Measurements from ENCODE around the gene ITPK1. TPM values are rescaled to one million over a fixed set of nuclear protein-coding genes. Genes with fewer than 3 reads are reported as not detected.

ITPK1 gene
- total and polyA plus RNA-seq, 10 of the 15 experiments (the other 5 are each of a cell fraction or from before 2014, with no cell fraction given) = 1.3 to 73.2 (median 27.0) TPM

DNA sequence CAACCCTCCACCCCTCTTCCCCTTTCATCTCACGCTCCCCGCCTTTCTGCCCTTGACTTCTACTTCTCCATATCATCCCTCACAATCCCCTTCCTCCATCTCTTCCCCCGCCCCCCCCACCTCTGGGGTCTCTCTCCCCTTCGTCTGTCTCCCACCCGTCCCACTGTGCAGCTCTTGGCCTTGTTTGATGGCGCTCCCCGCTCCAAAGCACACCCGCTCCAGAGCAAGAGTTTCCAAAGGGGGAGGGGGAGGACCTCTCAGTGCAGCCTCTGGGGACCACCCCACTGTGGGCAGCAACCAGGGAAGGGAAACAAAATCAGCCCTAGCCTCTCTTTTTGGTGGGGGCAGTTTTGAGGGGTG lies 192.0 kb downstream of the ITPK1 start:
- in situ Hi-C loops (cut with MboI) = no loop called here
- Histone ChIP-seq H3K4me3 (no peak overlapping the region), H4K20me1 (ENCODE audit: control insufficient read depth, insufficient read depth) (no peaks in the 10 kb centered on the region), H3K9ac (ENCODE audit: control insufficient read depth, insufficient read depth, low read length) (no peak overlapping the region), H3K27ac (ENCODE audit: control insufficient read depth, insufficient read depth) (no peak overlapping the region), H3K79me2 (ENCODE audit: control insufficient read depth, insufficient read depth, low read length) (no peaks in the 10 kb centered on the region), H3K4me1 (ENCODE audit: control insufficient read depth, insufficient read depth, low read length) (no peaks in the 10 kb centered on the region; the same call in 1 of the 2 replicates), H3K36me3 (ENCODE audit: control insufficient read depth in 2 of 2, insufficient read depth in 2 of 2, low read length in 1 of 2) (no peaks in the 10 kb centered on the region), H3K27me3 (replicated peaks in 1 of 2; ENCODE audit: control insufficient read depth in 2 of 2, insufficient read depth in 2 of 2, low read length in 1 of 2) (no peaks in the 10 kb centered on the region), H3K9me3 (replicated peaks; ENCODE audit: control insufficient read depth, insufficient read depth, low read length) (no peaks in the 10 kb centered on the region), H2AFZ (ENCODE audit: control insufficient read depth, low read depth, low read length) (no peak overlapping the region), H3K4me2 (ENCODE audit: control insufficient read depth, insufficient read depth) (no peak overlapping the region)
- WGBS (ENCODE audit: insufficient coverage, insufficient replicate concordance, low lambda C conversion rate, missing lambda C conversion rate) = 56% methylated on average over 2 of the region's 8 CpGs
- TF ChIP-seq, protein P1, sequence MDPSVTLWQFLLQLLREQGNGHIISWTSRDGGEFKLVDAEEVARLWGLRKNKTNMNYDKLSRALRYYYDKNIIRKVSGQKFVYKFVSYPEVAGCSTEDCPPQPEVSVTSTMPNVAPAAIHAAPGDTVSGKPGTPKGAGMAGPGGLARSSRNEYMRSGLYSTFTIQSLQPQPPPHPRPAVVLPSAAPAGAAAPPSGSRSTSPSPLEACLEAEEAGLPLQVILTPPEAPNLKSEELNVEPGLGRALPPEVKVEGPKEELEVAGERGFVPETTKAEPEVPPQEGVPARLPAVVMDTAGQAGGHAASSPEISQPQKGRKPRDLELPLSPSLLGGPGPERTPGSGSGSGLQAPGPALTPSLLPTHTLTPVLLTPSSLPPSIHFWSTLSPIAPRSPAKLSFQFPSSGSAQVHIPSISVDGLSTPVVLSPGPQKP (IDR thresholded peaks at IDR 0.05; ENCODE audit: low read depth, low read length) = no peak
- TF ChIP-seq SREBF2 (IDR thresholded peaks at IDR 0.05; ENCODE audit: low read length) = no peak
- TF ChIP-seq, protein P2, sequence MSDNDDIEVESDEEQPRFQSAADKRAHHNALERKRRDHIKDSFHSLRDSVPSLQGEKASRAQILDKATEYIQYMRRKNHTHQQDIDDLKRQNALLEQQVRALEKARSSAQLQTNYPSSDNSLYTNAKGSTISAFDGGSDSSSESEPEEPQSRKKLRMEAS (IDR thresholded peaks at IDR 0.05; ENCODE audit: low read depth, low read length) = no peak
- TF ChIP-seq, protein P3, sequence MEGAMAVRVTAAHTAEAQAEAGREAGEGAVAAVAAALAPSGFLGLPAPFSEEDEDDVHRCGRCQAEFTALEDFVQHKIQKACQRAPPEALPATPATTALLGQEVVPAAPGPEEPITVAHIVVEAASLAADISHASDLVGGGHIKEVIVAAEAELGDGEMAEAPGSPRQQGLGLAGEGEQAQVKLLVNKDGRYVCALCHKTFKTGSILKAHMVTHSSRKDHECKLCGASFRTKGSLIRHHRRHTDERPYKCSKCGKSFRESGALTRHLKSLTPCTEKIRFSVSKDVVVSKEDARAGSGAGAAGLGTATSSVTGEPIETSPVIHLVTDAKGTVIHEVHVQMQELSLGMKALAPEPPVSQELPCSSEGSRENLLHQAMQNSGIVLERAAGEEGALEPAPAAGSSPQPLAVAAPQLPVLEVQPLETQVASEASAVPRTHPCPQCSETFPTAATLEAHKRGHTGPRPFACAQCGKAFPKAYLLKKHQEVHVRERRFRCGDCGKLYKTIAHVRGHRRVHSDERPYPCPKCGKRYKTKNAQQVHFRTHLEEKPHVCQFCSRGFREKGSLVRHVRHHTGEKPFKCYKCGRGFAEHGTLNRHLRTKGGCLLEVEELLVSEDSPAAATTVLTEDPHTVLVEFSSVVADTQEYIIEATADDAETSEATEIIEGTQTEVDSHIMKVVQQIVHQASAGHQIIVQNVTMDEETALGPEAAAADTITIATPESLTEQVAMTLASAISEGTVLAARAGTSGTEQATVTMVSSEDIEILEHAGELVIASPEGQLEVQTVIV (IDR thresholded peaks at IDR 0.05; ENCODE audit: borderline replicate concordance, partially characterized antibody) = no peak
- TF ChIP-seq POLR2A (IDR thresholded peaks at IDR 0.05; ENCODE audit: low read depth, low read length) = no peak
- no peak for TF ChIP-seq ZNF217 (IDR thresholded peaks at IDR 0.05)
- TF ChIP-seq, protein P4, sequence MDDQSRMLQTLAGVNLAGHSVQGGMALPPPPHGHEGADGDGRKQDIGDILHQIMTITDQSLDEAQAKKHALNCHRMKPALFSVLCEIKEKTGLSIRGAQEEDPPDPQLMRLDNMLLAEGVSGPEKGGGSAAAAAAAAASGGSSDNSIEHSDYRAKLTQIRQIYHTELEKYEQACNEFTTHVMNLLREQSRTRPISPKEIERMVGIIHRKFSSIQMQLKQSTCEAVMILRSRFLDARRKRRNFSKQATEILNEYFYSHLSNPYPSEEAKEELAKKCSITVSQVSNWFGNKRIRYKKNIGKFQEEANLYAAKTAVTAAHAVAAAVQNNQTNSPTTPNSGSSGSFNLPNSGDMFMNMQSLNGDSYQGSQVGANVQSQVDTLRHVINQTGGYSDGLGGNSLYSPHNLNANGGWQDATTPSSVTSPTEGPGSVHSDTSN (IDR thresholded peaks at IDR 0.05; ENCODE audit: insufficient replicate concordance, low read depth, low read length) = no peak
- no peak for TF ChIP-seq KLF5 (IDR thresholded peaks at IDR 0.05; ENCODE audit: partially characterized antibody)
- no peak for TF ChIP-seq HDAC6 (IDR thresholded peaks at IDR 0.05; ENCODE audit: unreplicated experiment)
- TF ChIP-seq STAT1 (conservative IDR thresholded peaks at IDR 0.05) = no peak
- TF ChIP-seq NR2C1 (IDR thresholded peaks at IDR 0.05) = no peak
- no peak for TF ChIP-seq FOXM1 (IDR thresholded peaks at IDR 0.05; ENCODE audit: low read depth, low read length)
- TF ChIP-seq YY1 (IDR thresholded peaks at IDR 0.05; ENCODE audit: low read depth, low read length) = no peak
- no peak for TF ChIP-seq ETV6 (conservative IDR thresholded peaks at IDR 0.05 in 1 of 2, IDR thresholded peaks at IDR 0.05 in 1 of 2; ENCODE audit: borderline replicate concordance in 1 of 2, low read depth in 1 of 2)
- TF ChIP-seq, protein P5, sequence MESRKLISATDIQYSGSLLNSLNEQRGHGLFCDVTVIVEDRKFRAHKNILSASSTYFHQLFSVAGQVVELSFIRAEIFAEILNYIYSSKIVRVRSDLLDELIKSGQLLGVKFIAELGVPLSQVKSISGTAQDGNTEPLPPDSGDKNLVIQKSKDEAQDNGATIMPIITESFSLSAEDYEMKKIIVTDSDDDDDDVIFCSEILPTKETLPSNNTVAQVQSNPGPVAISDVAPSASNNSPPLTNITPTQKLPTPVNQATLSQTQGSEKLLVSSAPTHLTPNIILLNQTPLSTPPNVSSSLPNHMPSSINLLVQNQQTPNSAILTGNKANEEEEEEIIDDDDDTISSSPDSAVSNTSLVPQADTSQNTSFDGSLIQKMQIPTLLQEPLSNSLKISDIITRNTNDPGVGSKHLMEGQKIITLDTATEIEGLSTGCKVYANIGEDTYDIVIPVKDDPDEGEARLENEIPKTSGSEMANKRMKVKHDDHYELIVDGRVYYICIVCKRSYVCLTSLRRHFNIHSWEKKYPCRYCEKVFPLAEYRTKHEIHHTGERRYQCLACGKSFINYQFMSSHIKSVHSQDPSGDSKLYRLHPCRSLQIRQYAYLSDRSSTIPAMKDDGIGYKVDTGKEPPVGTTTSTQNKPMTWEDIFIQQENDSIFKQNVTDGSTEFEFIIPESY (IDR thresholded peaks at IDR 0.05) = no peak
- no peak for TF ChIP-seq SIN3A (IDR thresholded peaks at IDR 0.05; ENCODE audit: low read depth, low read length)
- no peak for TF ChIP-seq CREB1 (IDR thresholded peaks at IDR 0.05; ENCODE audit: low read depth)
- TF ChIP-seq ASH2L (IDR thresholded peaks at IDR 0.05; ENCODE audit: borderline replicate concordance, low read depth) = no peak
- ChIA-PET RAD21 (ENCODE audit: unreplicated experiment) (interaction anchor here (1.1 kb wide), 1 partner anchor 563 kb away, joined by 3 read pairs; no protein-coding TSS in a partner anchor), POLR2A (no interaction called here), CTCF (no interaction called here), SMC1A (ENCODE audit: uncharacterized antibody, unreplicated experiment) (no interaction called here)
- BruUV-seq (replicated peaks) = no TSS peak
- FAIRE-seq (no peak), DNase-seq (ENCODE audit: low read depth, low spot score) (no peak), ATAC-seq (no peak)
- intact Hi-C loops (cut with micrococcal nuclease; ENCODE audit: unreplicated experiment) = no loop called here

Measured in GM12878 (cell line).